Large intestine (tissue), 12 donors: ENCODE results near the gene PLA2G4E. TPM values are rescaled to one million over a fixed set of nuclear protein-coding genes. Genes with fewer than 3 reads are reported as not detected.

Experiments
- DNase-seq, 2 donors: peaks; one replicate each; pipeline versions ENCODE4 v3.0.0 to v3.0.0-alpha.2; 2013
- H3K27ac ChIP-seq: one replicate; pipeline ENCODE4 v1.5.1; 2013; ENCODE audit warnings: low read length
- H3K27me3 ChIP-seq: 2 replicates; pipeline ENCODE4 v1.6.1; 2013; ENCODE audit warnings: low read length; ENCODE audit not compliant: control insufficient read depth, insufficient read depth
- H3K36me3 ChIP-seq: 2 replicates; pipeline ENCODE4 v1.6.1; 2013; ENCODE audit warnings: low read length; ENCODE audit not compliant: control insufficient read depth, insufficient read depth
- H3K4me1 ChIP-seq: one replicate; pipeline ENCODE4 v1.6.1; 2013; ENCODE audit warnings: low read length; ENCODE audit not compliant: control insufficient read depth, insufficient read depth
- H3K4me3 ChIP-seq: one replicate; pipeline ENCODE4 v1.5.1; 2013; ENCODE audit warnings: low read length
- H3K9me3 ChIP-seq: one replicate; pipeline ENCODE4 v1.6.1; 2013; ENCODE audit warnings: mild to moderate bottlenecking, low read depth, low read length, moderate library complexity; ENCODE audit not compliant: control insufficient read depth
- WGBS: methylation state at CpG from one replicate; pipeline ENCODE4 v1.1.5; 2013; ENCODE audit warnings: low lambda C conversion rate; ENCODE audit not compliant: insufficient coverage; 5-methylcytosine and 5-hydroxymethylcytosine counted together
- long read RNA-seq, 11 donors: transcript quantifications; one replicate each; lab custom pipeline, GENCODE V29; 2026
- polyA plus RNA-seq: library from polyadenylated mRNA; unstranded; fragments of 120-200 nt; gene quantifications from one replicate; pipeline ENCODE4 v1.2.1, GENCODE V29; 2013

The PLA2G4E gene
- polyA plus RNA-seq = 0.43 TPM
- long read RNA-seq, donor 1 = 0 reads
- long read RNA-seq, donor 2 = 0 reads
- long read RNA-seq, donor 3 = 0 reads
- long read RNA-seq, donor 4 = 0 reads
- long read RNA-seq, donor 5 = 0 reads
- long read RNA-seq, donor 6 = 0 reads
- long read RNA-seq, donor 7 = 0 reads
- long read RNA-seq, donor 8 = 0 reads
- long read RNA-seq, donor 9 = 0 reads
- long read RNA-seq, donor 10 = 0 reads
- long read RNA-seq, donor 11 = 0 reads

- H3K27ac ChIP-seq = no peak within 1 kb of the TSS
- no peak for DNase-seq
- no peak within 1 kb of the TSS for H3K4me3 ChIP-seq
- no CpG with 5 or more reads among the region's 5 CpGs for WGBS
- no peaks in the 10 kb centered on the region for H3K36me3 ChIP-seq
- no peaks in the 10 kb centered on the region for H3K27me3 ChIP-seq
- peaks cover 6% of the 10 kb centered on the region for H3K9me3 ChIP-seq
- no peaks in the 10 kb centered on the region for H3K4me1 ChIP-seq
These were observed at the start of gene PLA2G4E for GRCh38 chr15:42020713-42021273. Gene PLA2G4E (minus strand): TSS chr15:42021042. CDS start chr15:42021030, 12 bp downstream.

- H3K27ac ChIP-seq = no peak overlapping the region
- H3K36me3 ChIP-seq = no peaks in the 10 kb centered on the region
- DNase-seq = no peak
- no CpG with 5 or more reads among the region's 16 CpGs for WGBS
- H3K4me3 ChIP-seq = no peak overlapping the region
- H3K9me3 ChIP-seq = no peaks in the 10 kb centered on the region
- peaks cover 4% of the 10 kb centered on the region for H3K4me1 ChIP-seq
- H3K27me3 ChIP-seq = no peaks in the 10 kb centered on the region
These were observed 49.6 kb upstream of the PLA2G4E start for GRCh38 chr15:42070279-42070975.

GRCh38 chr15:42069496-42070278 lies 48.8 kb upstream of the PLA2G4E start:
- no peaks in the 10 kb centered on the region for H3K27me3 ChIP-seq
- no peak for DNase-seq
- no peaks in the 10 kb centered on the region for H3K9me3 ChIP-seq
- peaks cover 4% of the 10 kb centered on the region for H3K4me1 ChIP-seq
- H3K27ac ChIP-seq = no peak overlapping the region
- no CpG with 5 or more reads among the region's 17 CpGs for WGBS
- H3K36me3 ChIP-seq = no peaks in the 10 kb centered on the region
- H3K4me3 ChIP-seq = no peak overlapping the region

- Histone ChIP-seq H3K27ac (no peak overlapping the region), H3K36me3 (no peaks in the 10 kb centered on the region), H3K9me3 (no peaks in the 10 kb centered on the region), H3K4me3 (no peak overlapping the region), H3K4me1 (peaks cover 4% of the 10 kb centered on the region), H3K27me3 (no peaks in the 10 kb centered on the region)
- DNase-seq = no peak
- 86% methylated on average over 3 of the region's 7 CpGs for WGBS
These were observed 48.2 kb upstream of the PLA2G4E start for GRCh38 chr15:42069025-42069424.

- Histone ChIP-seq H3K4me1 (peaks cover 4% of the 10 kb centered on the region), H3K4me3 (no peak overlapping the region), H3K27ac (no peak overlapping the region), H3K27me3 (no peaks in the 10 kb centered on the region), H3K36me3 (no peaks in the 10 kb centered on the region), H3K9me3 (no peaks in the 10 kb centered on the region)
- no CpG with 5 or more reads among the region's 14 CpGs for WGBS
- DNase-seq = no peak
These were observed 47.8 kb upstream of the PLA2G4E start for GRCh38 chr15:42068601-42069000.

- H3K4me3 ChIP-seq = no peak overlapping the region
- H3K36me3 ChIP-seq = no peaks in the 10 kb centered on the region
- no CpG with 5 or more reads among the region's 10 CpGs for WGBS
- no peak overlapping the region for H3K27ac ChIP-seq
- peaks cover 4% of the 10 kb centered on the region for H3K4me1 ChIP-seq
- H3K27me3 ChIP-seq = no peaks in the 10 kb centered on the region
- no peak for DNase-seq
- H3K9me3 ChIP-seq = no peaks in the 10 kb centered on the region
These were observed 46.0 kb upstream of the PLA2G4E start for GRCh38 chr15:42066764-42067415.

- Histone ChIP-seq H3K4me1 (peaks cover 4% of the 10 kb centered on the region), H3K9me3 (no peaks in the 10 kb centered on the region), H3K27ac (no peak overlapping the region), H3K36me3 (no peaks in the 10 kb centered on the region), H3K4me3 (no peak overlapping the region), H3K27me3 (no peaks in the 10 kb centered on the region)
- no peak for DNase-seq
- WGBS = no CpG with 5 or more reads among the region's 7 CpGs
These were observed 44.6 kb upstream of the PLA2G4E start for GRCh38 chr15:42065468-42065867.

- Histone ChIP-seq H3K27me3 (no peaks in the 10 kb centered on the region), H3K36me3 (no peaks in the 10 kb centered on the region), H3K27ac (no peak overlapping the region), H3K4me1 (peaks cover 4% of the 10 kb centered on the region), H3K9me3 (no peaks in the 10 kb centered on the region), H3K4me3 (no peak overlapping the region)
- WGBS = no CpG with 5 or more reads among the region's 7 CpGs
- peak in 1 of 2 donors; percentile 30 for DNase-seq
These were observed 44.2 kb upstream of the PLA2G4E start for GRCh38 chr15:42065033-42065432.

- DNase-seq = no peak
- peaks cover 4% of the 10 kb centered on the region for H3K4me1 ChIP-seq
- H3K36me3 ChIP-seq = no peaks in the 10 kb centered on the region
- no peaks in the 10 kb centered on the region for H3K9me3 ChIP-seq
- no CpG with 5 or more reads among the region's 4 CpGs for WGBS
- H3K27me3 ChIP-seq = no peaks in the 10 kb centered on the region
- H3K4me3 ChIP-seq = no peak overlapping the region
- no peak overlapping the region for H3K27ac ChIP-seq
These were observed 43.4 kb upstream of the PLA2G4E start for GRCh38 chr15:42064271-42064670.
